ENCODE data around the gene SMIM1.

SMIM1 gene

GRCh38 chr1:3733094-3733882 lies 39.3 kb upstream of the SMIM1 start:
- peaks cover 8% of the 10 kb centered on the region for H3K4me1 ChIP-seq (ENCODE audit: low read length)
- H3K9ac ChIP-seq (ENCODE audit: low read length), result no peak overlapping the region
- no peak overlapping the region for H3K4me2 ChIP-seq (ENCODE audit: low read length)
- no peak overlapping the region for H3K27ac ChIP-seq (ENCODE audit: low read length)
- H3K4me3 ChIP-seq (ENCODE audit: low read length), result no peak overlapping the region
- TF ChIP-seq CTCF (IDR thresholded peaks at IDR 0.05; ENCODE audit: low read depth, low read length), result no peak
- TF ChIP-seq EZH2phosphoT487 (IDR thresholded peaks at IDR 0.05; ENCODE audit: low read depth), result no peak
- H3K79me2 ChIP-seq (ENCODE audit: low read length), result no peaks in the 10 kb centered on the region
- H3K36me3 ChIP-seq (replicated peaks; ENCODE audit: low read depth, low read length), result no peaks in the 10 kb centered on the region
- H2AFZ ChIP-seq (ENCODE audit: low read depth, low read length), result no peak overlapping the region
- no peaks in the 10 kb centered on the region for H4K20me1 ChIP-seq (ENCODE audit: insufficient read depth, low read length)
- no peaks in the 10 kb centered on the region for H3K27me3 ChIP-seq (ENCODE audit: low read depth, low read length)
- no peaks in the 10 kb centered on the region for H3K9me3 ChIP-seq (ENCODE audit: insufficient read depth, low read length)

GRCh38 chr1:3733883-3734589 lies 38.5 kb upstream of the SMIM1 start:
- Histone ChIP-seq H3K4me3 (ENCODE audit: low read length) (no peak overlapping the region), H3K4me2 (ENCODE audit: low read length) (no peak overlapping the region), H3K9me3 (ENCODE audit: insufficient read depth, low read length) (no peaks in the 10 kb centered on the region), H4K20me1 (ENCODE audit: insufficient read depth, low read length) (no peaks in the 10 kb centered on the region), H3K9ac (ENCODE audit: low read length) (no peak overlapping the region), H3K79me2 (ENCODE audit: low read length) (no peaks in the 10 kb centered on the region), H3K36me3 (replicated peaks; ENCODE audit: low read depth, low read length) (no peaks in the 10 kb centered on the region), H3K27ac (ENCODE audit: low read length) (no peak overlapping the region), H3K4me1 (ENCODE audit: low read length) (peaks cover 8% of the 10 kb centered on the region), H3K27me3 (ENCODE audit: low read depth, low read length) (no peaks in the 10 kb centered on the region), H2AFZ (ENCODE audit: low read depth, low read length) (no peak overlapping the region)
- no peak for TF ChIP-seq CTCF (IDR thresholded peaks at IDR 0.05; ENCODE audit: low read depth, low read length)
- TF ChIP-seq EZH2phosphoT487 (IDR thresholded peaks at IDR 0.05; ENCODE audit: low read depth), result no peak

- Histone ChIP-seq H3K79me2 (ENCODE audit: low read length) (no peaks in the 10 kb centered on the region), H3K4me3 (ENCODE audit: low read length) (no peak overlapping the region), H3K4me1 (ENCODE audit: low read length) (peaks cover 8% of the 10 kb centered on the region), H3K4me2 (ENCODE audit: low read length) (no peak overlapping the region), H4K20me1 (ENCODE audit: insufficient read depth, low read length) (no peaks in the 10 kb centered on the region), H2AFZ (ENCODE audit: low read depth, low read length) (no peak overlapping the region), H3K36me3 (replicated peaks; ENCODE audit: low read depth, low read length) (no peaks in the 10 kb centered on the region), H3K27ac (ENCODE audit: low read length) (no peak overlapping the region), H3K9me3 (ENCODE audit: insufficient read depth, low read length) (no peaks in the 10 kb centered on the region), H3K27me3 (ENCODE audit: low read depth, low read length) (no peaks in the 10 kb centered on the region), H3K9ac (ENCODE audit: low read length) (no peak overlapping the region)
- TF ChIP-seq CTCF (IDR thresholded peaks at IDR 0.05; ENCODE audit: low read depth, low read length), result no peak
- no peak for TF ChIP-seq EZH2phosphoT487 (IDR thresholded peaks at IDR 0.05; ENCODE audit: low read depth)
These were observed 37.9 kb upstream of the SMIM1 start for GRCh38 chr1:3734602-3735001.

- H3K36me3 ChIP-seq (replicated peaks; ENCODE audit: low read depth, low read length), result no peaks in the 10 kb centered on the region
- H3K27me3 ChIP-seq (ENCODE audit: low read depth, low read length), result no peaks in the 10 kb centered on the region
- no peak for TF ChIP-seq CTCF (IDR thresholded peaks at IDR 0.05; ENCODE audit: low read depth, low read length)
- no peak for TF ChIP-seq EZH2phosphoT487 (IDR thresholded peaks at IDR 0.05; ENCODE audit: low read depth)
- H3K4me1 ChIP-seq (ENCODE audit: low read length), result peaks cover 8% of the 10 kb centered on the region
- H3K4me2 ChIP-seq (ENCODE audit: low read length), result no peak overlapping the region
- H3K9me3 ChIP-seq (ENCODE audit: insufficient read depth, low read length), result no peaks in the 10 kb centered on the region
- no peak overlapping the region for H3K4me3 ChIP-seq (ENCODE audit: low read length)
- H3K27ac ChIP-seq (ENCODE audit: low read length), result no peak overlapping the region
- H3K79me2 ChIP-seq (ENCODE audit: low read length), result no peaks in the 10 kb centered on the region
- no peaks in the 10 kb centered on the region for H4K20me1 ChIP-seq (ENCODE audit: insufficient read depth, low read length)
- H2AFZ ChIP-seq (ENCODE audit: low read depth, low read length), result no peak overlapping the region
- no peak overlapping the region for H3K9ac ChIP-seq (ENCODE audit: low read length)
These were observed 37.4 kb upstream of the SMIM1 start for GRCh38 chr1:3735027-3735681.

Data from OCI-LY3 (cell line).